Measurements from ENCODE around the gene CDH11.

The CDH11 gene

GRCh38 chr16:65121870-65122723, at the start of gene CDH11:
TSS of gene CDH11 (minus strand) at chr16:65122063. CDS start at chr16:65004869, 117,194 bp downstream.
- DNase-seq, result no peak

- DNase-seq, result no peak
Measured at GRCh38 chr16:65154321-65154720, 32.5 kb upstream of the CDH11 start.

DNA sequence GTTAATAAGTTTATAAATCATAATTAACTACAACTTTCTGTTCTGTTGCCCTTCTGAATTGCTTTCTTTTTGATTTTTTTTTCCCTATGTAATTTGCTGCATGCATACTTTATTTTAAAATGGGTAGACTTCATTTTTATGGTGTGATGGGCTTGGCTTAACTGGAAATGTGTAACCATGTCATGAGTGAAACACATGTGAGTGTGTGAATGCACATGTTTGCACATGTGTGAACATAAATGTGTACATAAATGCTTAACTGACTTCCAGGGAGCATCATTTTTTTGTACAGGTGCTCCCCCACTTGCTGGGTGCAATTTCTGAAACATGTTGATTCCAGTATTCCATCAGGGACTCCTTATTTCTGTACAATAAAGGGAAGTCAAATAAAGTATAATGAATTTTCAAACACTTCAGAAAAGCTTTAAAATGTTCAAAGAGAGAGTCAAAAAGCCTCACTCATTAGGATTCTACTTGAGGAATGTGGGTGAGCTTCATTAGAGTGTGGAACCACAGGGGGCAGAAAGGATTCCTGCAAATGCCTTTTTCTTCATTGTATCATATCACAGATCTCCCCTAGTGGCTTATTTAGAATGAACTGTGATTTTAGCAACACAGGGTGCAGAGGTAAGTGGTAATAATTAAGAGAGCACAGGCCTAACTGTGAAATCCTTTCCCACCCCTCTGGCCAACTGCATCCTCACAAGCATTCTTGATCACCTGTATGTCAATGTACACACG, 31.7 kb upstream of the CDH11 start:
- DNase-seq, result no peak

DNA sequence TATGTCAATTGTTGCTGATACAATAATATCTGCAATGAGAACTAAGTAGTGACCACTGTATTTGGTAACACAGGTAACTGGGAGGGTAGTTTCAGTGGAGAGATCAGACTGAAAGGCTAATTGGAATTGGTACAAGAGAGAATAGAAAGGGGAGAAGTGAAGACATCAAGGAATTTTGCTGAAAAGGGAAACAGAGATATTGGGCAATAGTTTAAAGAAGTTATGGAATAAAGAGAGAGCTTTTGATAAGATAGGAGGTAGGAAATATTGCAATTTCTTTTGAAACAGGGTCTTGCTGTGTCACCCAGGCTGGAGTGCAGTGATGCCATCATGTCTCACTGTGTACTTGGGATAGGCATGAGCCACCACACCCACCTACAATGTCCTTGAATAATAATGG, 26.9 kb upstream of the CDH11 start:
- no peak for DNase-seq

- no peak for DNase-seq
Measured at GRCh38 chr16:65142276-65142675, 20.4 kb upstream of the CDH11 start.

- no peak for DNase-seq
Measured at GRCh38 chr16:65136681-65137080, 14.8 kb upstream of the CDH11 start.

- no peak for DNase-seq
Measured at GRCh38 chr16:65126845-65127624, 5.2 kb upstream of the CDH11 start.

DNA sequence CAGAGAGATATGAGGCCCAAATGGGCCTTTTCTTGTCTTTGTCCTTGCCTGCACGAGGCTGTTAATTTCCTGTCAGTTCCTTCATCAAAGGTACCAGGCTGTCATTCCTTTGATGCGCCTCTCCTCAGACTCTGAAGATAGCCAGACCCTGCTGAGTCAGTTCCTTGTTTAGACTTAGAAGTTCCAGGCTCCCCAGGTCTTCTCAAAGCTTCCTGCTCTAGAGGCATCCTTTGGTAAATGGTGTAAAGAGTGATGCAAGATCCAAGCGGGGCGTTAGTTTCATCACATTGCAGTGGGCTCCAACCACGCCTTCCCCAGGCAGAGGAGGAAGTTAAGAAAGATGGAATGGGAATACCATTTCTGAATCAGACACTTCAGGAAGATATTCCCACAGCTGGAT, 4.0 kb upstream of the CDH11 start:
- no peak for DNase-seq

DNA sequence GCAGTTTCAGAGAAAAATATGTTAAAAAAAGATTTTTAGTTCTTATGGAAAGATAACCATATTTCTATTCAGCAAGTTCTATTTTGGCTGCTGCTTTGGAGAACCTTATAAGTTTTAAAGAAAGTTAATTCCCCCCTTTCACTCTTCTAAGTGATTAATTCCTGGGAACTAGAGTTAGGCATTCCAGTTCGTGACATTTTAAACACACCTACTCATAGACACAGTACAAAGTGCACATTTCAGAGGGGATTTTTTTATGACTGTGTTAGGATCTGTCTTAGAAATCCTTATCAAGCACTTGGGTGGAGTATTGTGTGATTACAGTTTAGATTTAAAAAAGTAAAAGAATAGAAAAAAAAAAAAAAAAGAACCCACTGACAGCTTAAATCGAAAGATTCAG, 3.5 kb upstream of the CDH11 start:
- DNase-seq, result no peak

GRCh38 chr16:65124596-65124995, 2.7 kb upstream of the CDH11 start:
- no peak for DNase-seq

GRCh38 chr16:65124212-65124548, 2.3 kb upstream of the CDH11 start:
- no peak for DNase-seq

DNA sequence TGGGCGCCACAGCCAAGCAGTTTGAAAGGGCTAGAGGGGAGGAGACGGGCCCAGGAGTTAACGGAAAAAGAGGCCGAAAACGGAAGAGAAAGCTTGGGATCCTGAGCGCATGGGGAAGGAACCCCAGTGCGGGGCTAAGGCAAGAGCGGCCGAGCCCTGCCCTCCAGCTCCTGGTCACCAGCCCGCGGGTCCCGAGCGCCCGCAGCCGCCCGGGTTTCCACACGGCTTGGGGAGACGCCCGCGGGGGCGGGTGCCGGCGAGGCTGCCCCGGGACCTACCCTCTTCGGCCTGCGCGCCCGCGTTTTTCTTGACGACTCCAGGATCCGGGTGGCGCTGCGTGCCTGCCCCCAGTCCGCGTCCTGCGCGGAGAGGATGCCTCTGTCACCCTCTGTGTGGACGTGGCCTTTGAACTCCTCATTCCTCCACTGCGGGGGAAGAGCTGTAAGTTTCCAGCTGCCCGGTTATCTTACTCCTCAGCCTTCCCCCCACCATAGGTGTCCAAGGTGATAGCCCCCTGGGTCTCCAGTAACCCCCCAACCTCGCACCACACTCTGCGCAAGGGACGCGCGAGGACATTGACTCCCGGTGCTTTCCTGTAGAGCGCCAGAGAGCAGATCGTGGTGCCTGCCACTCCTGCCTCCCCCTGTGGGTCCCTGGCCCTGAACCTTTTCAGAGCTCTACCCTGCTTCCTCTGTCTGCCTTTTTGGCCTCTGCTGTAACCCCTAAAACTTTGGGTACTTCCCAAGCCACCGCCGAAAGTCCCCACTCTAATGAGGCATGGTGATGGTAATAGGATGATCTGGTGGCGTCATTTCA, 1.7 kb upstream of the CDH11 start:
- no peak for DNase-seq

DNA sequence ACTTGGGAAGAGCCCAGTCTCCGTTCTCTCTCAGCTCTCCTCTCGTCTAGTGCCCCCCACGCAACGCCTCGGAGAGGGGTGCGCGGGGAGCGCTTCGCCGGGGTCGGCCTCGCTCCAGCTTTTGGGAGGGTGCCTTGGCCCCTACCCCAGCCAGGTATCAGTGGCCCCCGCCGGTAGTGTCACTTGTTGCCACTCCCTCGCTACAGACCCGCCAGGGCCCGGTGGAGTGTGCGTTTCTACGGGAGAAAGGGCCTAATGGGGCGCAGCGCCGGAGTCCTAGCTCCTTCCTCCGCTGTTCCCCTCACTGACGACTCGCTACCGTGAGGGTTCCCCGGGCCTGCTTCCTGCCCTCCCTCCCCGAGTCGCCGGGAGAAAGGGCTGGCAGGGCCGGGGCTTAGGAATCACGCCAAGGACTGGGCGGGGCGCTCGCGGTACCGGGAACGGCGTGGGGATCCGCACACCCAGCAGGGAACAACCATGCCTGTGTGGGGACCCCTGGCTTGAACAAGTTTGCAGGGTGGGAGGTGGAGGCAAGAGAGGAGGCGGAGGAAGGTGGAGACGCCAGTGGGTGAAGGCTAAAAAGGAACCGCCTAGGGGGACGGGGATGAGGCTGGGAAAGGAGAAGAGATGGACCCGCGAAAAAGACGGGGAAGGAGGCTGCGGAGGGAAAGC, 997 bp upstream of the CDH11 start:
- no peak for DNase-seq

DNA sequence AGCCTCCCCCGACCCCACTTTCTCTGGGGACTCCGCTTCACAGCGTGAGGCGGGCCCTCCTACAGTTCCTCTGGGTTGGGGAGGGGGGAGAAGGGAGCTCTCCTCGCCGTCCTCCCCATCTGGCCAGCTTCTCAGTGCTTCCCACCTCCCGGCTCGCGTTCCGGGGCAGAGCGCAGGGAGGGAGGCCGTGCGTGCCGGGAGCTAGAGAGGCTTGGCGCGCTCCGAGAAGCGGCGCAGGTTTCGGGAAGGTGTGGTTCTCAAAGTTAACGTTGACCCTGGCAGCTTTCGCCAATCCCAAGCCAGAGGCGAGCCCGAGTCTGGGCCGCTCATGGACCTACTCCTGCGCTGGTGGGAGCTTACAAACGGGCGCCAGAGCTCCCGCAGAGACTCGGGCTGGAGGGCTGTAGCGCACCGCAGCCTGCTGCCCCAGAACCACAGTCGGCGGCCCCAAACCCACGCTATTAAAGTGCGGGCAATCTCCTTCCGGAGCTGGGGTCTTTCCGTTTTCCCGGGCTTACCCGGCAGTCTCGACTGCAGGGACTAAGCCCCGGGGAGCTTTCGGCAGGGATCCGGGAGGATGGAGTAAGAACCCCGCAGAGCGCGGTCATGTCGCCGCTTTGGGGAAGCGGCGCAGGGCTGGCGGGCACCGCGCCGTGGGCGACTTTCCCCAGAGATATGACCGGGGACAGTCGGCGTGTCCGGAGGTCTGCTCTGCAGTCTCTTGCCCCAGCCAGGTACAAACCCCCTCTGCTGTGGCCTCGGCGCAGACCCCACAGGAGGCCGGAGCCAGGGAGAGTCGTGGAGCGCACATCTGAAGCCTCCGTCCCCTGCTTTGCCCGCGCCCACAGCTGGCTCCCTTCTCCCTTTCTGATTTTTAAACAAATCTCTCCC, 787 bp downstream of the CDH11 start:
- DNase-seq, result no peak

DNA sequence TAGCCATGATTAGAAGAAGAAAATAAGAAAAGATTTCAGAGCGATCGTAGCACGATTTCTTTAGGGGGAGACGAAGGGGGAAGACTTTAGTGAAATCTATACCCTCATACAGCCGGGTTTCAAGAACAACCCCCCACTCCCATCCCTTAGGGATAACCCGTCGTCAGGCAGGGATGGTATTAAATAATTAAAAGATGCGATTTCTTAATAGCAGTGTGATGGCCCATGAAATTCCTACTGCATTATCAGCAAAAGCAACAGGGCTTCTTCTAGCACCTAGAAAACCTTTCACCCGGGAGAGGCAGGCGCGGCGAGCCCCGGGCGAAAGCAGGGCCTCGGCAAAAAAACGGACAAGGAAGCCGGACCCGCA, 1.4 kb downstream of the CDH11 start:
- DNase-seq, result no peak

DNA sequence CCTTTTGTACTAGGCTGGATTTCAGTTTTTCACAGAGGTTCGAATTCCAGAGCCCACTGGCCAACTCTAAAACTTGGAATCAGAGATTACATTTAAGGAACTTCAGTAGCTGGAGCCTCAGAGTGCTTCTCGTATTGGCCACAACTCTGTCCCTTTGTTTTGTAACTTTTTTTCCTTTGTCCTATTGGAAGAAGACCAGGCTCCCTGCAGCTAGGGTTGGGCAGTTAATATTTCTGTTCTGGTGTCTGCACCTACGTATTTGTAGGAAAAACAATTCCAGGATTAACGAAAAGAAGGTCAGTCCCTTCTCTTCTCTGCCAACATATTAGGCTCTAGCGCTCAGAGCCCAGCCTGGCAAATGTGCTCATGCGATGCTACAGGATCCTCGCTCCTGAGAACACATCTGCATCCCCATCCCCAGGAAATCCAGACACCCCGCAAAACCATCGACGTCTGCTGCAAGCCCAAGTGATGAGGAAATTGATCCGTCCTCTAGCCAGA, 1.9 kb downstream of the CDH11 start:
- no peak for DNase-seq

DNA sequence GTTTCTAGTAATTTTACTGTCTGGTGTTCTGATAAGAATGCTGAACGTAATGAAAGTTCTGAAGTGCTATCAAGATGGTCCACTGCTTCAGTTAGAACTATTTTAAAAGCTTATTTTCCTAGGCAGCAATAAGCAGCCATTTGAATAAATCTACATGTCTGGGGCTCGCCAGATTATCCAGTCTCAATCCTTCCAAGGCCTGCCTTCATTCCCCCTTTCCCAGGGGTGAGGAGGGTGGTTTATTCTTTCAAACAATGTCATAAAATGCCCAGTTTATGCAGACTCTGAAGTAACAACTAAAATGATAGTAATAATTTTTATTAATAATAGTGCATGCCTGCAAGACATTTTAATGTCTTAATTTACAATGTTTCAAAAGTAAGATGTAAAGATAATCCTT, 2.4 kb downstream of the CDH11 start:
- DNase-seq, result no peak

- DNase-seq, result no peak
Measured at GRCh38 chr16:65118871-65119270, 3.0 kb downstream of the CDH11 start.

DNA sequence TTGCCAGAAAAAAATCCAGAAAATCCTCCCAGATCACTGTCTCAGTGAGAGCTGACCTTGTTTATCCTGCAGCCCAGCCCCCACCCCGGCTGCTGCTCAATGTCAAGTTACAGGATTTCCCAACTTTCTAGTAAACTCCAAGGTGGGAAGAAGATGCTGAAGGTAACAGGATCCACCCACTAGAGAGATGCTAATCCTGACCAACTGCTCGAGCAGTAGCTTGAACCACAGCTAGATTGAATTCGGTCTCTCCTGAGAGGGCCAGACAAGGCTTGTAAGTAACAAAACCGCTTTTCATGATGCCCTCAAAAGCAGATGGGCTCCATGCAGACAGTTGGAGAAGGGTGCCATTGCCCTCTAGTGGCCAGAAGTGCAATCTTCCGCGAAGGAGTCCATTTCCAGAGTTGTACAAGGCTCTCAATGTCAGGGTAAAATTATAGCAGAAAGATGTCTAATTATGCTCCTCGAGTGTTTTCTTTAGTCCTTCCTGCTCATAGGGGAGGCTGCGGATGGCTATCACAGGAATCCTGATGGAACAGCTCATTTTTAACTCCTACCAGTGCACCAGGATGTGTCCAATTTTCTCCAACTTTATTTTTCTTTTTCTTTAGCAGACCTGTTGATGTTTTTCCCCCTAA, 3.9 kb downstream of the CDH11 start:
- no peak for DNase-seq

DNA sequence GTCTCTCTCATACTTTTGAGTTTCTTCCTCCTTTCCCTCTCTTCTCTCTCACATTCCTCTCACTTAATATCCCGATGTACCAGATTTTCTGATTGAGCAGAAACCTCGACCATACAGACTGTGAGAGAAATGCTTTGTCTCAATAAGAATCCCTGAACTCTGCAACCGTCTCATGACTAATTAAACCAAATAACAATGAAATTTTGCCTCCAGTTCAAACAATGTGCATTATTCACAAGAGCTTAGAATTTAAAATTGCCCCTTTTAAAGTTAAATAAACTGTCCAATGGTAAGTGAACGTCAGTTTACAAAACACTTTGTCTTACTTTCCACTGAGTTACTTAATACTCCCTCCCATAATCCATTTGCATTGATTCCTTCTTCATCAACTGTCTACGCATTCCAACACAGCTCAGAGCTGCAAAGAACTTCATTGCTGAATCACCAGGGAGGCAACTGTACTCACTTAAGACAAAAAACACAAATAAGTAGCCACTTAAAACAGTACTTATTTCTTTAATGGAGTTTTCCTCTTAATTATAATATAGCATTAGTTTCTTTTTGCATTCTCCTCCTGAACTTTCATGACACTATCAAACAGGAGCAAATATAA, 4.9 kb downstream of the CDH11 start:
- DNase-seq, result no peak
